Kidney tubule cell (primary cell): Measurements from ENCODE around the gene SP3.
"Not testable (repeated sequence)": the region's sequence is repeated elsewhere in the genome, so short reads cannot be mapped to it uniquely, and the experiment has no call there.

Experiments
- DNase-seq: peaks from one replicate; pipeline ENCODE4 v3.0.0-alpha.2; 2018; ENCODE audit warnings: low spot score

Gene SP3

DNA sequence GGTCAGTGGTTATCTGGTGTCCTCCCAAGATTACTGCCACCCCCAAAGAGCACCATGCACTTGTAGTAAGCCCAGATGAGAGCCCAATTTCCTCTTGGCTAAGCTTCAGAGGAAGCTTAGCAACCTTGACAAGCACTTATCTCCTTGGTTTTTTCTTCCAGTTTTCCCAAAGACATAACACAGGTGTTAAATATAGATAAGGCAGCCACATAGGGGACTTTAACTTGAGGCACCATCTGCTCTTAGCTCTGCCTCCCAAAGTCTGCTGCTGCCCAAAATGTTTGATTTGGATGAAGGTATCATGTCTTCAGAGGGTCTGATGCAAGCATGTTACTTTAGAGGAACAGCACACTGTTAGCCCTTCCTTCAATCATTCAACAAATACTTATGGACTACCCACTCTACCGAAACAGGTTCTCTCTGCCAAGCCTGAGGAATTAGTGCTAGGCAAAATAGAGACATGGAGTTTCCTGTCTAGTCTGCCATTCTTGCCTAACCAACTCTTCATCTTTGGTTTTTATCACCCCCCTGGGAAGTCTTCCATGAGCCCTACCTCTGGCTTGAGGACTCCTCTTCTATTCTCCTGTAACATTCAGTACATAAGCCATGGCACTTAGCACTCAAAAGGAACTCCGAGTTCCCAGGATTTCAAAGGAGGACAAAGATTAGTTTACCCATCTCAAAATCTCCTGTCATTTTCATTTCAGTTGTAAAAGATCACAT lies 73.7 kb downstream of the SP3 start:
- DNase-seq, result no peak

DNA sequence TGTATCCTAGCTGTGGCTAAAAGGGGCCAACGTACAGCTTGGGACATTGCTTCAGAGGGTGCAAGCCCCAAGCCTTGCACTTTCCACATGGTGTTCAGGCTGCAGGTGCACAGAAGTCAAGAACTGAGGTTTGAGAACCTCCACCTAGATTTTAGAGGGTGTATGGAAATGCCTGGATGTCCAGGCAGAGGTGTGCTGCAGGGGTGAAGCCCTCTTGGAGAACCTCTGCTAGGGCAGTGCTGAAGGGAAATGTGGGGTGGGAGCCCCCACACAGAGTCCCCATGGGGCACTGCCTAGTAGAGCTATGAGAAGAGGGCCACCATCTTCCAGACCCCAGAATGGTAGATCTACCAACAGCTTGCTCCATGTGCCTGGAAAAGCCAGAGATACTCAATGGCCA lies 75.7 kb downstream of the SP3 start:
- not testable (repeated sequence) for DNase-seq

DNA sequence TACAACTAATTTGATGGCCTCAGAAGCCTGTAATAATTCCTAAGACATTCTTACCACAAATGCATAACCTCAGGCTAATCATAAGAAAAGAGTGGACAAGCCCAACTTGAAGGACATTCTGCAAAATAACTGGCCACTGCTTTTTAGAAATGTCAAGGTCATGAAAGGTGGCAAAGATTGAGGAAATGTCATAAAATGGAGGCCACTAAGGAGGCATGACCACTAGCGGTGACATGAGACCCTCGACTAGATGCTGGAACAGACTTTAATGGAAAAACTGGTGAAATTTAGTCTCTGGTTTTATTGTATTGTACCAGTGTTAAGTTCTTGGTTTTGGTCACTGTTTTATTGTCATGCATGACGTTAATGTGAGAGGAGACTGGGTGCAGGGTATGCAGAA lies 78.6 kb downstream of the SP3 start:
- DNase-seq, result no peak

DNA sequence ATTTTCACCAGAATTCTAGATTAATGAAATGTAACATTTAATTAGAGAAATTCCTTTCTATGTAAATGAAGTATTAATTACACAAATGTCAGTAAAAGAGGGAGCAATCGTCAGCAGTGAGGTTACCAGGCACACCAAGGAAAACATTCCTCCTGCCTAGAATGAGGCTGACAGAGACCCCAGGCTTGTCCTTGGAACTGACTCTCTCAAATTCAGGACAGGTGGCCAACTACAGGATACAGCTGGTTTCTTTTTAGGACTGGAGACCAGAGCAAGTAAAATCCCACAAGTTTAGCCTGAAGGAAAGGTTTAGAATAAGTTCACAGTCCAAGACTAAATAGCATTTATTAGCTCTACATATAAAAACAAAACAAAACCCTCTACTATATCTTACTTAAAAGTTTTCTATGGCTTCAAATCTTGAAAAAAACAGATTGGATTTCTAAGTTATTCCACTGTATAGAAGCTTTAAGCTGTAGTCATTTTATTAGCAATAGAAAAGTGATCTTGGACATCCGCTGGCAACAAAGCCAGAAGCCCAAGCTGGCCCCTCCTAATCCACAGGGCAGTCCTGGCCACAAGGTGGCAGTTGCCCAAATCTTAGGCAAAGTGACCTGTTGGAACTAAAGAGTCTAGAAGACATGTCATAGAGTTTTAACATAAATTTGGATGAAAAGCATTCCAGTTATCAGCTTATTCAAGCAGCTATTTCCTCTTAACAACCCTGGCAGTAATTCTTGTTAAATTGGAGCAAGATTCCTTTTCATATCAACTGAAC lies 81.0 kb downstream of the SP3 start:
- peak; percentile 49 for DNase-seq

DNA sequence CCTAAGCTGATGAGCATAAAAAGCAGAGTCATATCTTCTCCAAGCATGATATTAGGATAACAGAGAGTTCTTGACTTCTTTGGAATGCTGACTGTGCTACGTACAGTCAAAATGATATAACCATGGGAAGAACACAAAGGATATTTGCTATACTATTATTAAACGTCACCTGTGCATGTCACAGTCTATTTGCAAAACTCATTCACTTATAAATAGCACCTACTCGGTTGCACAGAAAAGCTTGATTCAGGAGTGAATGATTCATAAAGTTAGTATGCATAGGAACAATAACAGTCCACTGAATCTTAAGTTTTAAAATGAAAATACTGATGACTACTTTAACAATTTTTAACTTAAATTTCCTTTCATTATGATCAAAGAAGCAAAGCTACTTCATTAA lies 83.3 kb downstream of the SP3 start:
- DNase-seq, result peak; percentile 60

DNA sequence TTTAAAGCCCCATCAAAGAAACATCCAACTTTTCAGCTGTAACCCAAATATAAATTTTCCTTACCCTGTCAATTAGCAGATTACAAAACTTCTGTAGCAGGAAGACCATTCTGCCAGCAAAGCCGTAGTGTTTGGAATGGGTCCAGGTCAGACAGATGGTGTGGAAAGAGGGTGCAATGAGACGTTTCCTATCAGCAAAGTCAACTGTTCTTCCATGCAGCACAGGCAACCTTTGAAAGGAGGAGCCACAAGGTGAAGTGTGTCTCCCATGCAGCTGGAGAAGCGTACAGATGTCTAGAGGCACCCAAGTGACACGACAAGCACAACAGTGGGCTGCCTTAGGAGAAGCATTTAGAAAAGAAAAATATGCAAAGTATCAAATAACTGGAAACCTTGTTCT lies 83.7 kb downstream of the SP3 start:
- peak; percentile 35 for DNase-seq

DNA sequence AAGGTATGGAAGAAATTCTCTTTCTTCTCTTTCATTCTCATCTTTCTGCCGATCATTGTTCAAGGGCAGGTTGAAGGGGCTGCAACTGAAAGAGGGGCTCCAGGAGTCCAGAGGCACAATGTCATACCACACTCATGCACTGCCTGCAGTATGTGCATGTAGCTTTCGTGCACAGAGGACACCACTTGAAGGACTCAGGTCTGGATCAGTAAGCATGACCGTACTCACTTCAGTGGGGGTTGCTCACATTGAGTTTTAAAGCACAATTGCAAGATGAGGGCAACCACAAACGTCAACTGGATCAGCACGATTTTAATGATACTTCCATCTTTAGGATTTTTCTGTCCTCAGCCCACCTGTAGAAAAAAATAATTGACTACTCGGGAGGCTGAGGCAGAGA lies 84.6 kb downstream of the SP3 start:
- no peak for DNase-seq

DNA sequence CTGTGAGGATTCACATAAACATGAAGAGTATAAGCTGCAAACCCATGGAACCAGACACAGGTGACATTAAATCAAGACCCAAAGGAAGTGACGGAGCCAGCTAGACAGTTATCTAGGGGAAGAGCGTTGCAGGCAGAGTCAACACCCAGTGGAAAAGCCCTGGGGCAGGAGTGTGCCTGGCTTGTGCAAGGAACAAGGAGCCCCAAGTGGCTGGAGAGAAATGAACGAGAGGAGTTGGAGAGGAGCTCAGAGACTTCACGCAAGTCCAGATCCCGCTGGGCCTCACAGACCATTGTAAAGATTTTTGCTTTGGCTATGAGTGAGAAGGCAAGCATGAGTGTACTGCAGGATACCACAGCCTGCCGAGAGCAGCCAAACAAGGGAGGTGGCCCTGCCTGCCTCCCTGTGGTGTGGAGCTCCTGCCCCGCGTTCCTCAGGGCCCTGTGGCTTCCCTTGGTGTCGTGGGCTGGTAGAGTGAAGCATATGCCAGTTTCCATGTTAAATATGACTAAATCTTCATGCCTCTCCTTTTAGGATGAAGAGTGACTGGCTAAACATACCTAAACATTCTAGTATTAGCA lies 88.2 kb downstream of the SP3 start:
- no peak for DNase-seq

DNA sequence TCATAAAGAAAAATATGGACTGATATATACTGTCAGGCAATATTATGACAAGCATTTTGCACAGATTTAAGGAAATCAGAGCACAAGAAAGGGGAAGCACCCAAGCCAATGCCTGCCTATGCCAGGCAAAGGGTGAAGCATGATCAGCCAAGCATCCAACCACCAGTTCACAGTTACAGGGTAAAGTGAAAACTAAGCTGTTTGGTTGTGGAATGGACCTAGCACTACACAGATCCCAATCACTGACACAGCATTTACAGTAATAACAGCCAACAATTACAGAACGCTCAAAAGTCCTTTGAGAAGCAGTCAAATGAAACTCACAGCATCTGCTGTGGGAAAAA lies 90.3 kb downstream of the SP3 start:
- peak; percentile 83 for DNase-seq

DNA sequence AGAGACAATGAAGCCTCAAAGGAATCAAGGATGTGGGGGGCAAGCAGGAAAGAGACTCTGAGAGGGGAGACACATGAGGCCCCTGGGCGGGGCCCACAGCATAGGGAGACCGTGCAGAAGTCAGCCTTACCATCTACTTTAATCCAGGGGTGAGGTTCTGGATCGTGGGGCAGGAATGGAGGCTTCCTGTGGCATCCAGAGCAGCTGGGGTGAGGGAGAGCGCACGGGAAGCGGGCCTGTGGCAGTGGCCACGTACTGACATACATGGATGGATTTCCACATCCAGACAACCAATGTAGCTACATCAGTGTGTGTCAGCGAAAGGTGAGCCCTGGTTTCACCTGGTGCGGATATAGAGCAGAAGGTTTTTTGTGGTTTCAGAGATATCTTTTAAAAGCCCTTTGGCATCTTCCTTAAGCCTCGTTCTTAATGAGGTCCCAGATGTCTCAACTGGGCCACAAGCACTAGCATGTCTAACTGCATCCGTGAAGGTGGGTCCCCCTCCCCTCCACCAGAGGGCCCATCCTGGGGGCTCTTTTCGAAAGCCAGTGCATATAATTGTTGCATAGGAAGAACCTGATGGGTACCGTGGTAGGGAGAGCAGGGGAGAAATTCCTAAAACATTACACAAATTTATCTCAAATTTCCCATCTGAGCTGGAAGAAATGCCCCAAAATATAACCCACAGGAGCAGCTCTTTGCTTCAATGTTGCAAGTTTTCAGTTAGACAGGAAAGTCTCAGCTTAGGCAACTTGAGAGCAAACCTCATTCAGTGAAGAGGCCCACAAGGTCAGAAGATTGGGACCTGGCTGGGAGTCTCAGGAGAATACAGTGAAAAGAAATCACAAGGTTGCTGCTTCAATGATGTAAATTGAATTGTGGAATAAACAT lies 90.9 kb downstream of the SP3 start:
- no peak for DNase-seq

DNA sequence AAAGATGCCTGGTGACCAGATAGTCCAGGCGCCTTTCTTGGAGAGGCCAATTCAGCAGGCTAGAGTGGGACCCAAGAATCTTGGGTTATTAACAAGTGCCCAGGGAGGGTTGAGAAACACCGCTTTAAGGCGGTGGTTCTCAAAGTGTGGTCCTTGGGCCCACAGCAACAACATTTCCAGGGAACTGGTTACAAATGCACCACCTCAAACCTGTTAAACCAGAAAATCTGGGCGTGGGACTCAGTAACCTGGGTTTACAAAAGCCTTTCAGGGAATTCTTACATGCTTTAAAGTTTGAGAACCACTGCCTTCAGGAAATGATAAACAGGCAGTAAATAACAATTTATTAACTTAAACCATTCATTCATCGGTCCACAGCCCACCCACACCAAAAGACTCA lies 92.5 kb downstream of the SP3 start:
- DNase-seq, result no peak

DNA sequence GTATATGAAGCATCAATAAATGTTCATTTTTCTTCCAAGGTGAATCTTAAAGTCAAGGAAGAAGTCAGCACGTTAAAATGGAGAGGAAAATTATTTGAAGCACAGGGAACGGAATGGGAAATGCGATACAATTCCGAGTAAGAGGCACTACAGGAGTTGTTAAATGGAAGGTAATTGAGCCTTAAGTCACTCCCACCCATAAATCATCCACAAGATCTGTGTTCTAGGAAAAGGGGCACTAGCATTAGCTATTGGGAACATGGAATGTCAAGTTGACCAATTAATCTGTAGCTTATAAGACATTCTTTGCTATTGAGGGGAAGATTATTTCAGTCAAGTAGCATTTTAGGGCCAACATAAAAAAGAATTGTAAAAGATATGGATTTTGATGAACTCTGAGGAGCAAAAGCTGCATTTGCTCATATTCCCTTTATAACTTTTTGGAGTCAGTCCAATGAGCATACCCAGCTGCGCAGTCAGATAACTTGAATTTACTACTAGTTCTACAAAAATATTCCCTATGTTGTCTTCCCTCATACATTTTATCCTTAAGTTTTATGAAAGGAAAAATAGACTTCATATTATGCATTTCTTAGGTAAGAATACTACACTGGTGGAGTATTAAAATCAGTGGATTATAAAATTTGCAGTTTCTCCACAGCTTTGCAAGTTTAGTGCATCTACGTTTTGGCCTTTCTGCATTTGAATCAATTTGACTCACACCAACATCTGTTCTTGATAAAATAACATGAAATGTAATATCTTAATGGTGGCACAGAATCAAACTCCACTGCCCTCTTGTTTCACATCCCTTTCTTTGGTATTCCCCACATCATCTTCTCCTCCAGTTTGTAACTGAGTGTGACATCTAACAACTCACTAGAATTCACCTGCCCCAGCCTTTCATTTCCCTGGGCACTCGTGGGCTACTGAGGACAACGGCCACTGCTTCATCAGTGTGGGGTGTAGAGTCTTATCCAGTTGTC lies 95.6 kb downstream of the SP3 start:
- no peak for DNase-seq

DNA sequence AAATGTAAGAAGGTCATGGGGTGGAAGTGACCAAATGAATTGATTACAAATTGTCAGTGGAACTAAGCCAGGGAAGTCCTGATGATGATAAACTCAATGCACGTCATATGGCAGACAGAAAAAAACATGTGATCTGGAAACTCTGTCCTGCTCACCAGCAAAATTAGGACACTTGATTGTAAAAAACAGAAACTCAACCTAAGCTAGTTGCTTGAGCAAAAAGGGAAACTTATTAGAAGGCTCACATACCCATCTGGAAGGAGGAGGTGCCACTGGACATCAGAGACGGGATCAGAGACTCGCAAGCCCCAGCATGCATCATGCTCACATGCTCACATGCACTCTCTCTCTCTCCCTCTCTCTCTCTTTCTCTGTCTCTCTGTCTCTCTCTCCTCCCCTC lies 96.8 kb downstream of the SP3 start:
- no peak for DNase-seq

DNA sequence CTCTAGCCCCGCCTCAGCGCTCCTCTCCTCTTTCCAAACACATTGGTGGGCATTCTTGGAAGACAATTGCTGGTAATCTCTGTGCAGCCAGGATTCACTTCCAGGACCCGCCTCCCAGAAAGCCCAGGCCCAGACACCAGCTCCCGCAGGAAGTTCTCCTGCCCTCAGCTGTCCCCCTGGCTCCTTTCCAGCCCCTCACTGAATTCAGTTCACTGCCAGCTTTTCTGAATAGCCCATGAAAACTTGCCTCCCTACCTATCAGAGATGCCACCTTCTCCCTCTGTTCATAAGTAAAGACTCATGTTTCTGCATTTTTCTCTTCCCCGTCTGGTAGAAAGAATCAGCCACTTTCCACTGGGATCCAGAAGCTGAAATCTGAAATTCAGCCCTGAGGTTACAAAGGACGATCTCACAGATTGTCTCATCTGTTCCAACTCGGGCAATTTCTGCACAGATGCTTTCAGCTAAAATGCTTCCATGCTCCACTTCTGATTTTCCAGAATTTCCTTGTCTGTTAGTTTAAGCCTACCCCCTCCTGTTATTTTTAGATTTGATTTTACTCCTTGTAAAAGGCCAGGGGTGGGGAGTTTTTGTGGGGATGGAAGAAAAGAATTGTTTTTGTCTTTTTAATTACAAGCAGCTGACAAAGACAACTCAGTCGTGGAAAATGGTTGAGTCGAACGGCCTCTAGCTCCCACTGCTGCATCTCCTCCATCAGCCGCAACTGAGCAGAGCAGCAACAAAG lies 98.1 kb downstream of the SP3 start:
- no peak for DNase-seq

DNA sequence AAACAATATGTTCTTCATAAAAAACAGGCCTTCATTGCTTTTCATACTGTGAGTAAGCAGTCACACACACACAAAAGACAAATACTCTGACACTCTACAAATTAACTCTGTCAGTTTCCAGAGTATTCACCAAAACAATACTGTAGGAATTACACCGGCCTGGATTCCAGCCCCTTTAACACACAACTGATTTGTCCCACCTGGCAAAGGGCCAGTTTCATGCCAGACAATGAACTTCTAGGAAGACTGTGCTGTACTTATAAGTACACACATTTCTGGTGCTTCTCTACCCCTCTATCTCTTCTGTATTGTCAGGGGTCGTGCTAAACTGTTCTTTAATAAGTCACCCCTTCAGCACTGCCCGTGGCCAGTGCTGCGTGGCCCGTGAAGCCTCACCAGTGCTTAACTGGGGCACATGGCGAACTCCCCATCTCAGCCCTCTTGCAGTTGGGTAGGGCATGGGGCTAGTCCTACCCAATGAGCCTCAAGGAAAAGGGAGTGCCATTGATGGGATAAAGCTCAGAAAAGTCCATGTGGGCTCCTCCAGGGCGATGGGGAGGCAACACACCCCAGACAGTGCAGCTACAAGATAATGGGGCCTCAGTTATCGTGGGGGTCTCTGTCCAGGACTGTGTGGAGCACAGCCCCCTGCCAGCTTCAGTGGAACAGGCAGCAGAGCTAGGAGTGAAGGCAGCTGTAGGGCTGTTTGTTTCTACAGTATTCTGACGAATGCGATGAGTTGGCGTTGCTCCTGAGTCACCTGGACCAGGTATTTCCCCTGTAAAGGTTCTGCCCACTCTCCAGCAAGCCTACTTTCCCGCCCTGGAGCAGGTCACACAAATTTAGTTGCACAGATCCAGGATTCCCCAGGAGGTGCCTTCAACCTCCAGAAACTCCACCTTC lies 99.0 kb downstream of the SP3 start:
- DNase-seq, result no peak

DNA sequence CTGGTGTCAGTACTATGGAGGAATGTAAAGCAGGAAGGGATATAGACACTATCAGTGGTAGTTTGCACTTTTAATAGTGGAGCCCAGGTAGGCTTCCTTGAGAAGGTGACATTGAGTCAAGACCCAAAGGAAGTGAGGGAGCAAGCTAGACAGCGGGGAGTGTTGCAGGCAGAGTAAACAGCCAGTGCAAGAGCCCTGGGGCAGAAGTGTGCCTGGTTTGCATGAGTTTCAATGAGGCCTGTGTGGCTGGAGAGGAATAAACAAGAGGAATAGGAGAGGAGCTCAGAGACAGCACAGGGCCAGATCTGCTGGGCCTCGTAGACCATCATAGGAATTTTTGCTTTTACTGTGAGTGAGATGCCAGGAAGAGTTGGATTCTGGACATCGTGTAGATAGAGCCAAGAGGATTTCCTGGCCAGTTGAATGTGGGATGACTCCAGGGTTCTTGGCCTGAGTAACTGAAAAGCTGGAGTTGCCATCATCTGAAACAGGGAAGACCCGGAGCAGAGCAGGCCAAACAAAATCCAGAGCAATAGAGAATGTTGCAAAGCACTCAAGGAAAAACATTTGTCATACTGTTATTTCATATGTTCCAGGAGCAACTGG lies 102.5 kb downstream of the SP3 start:
- no peak for DNase-seq

DNA sequence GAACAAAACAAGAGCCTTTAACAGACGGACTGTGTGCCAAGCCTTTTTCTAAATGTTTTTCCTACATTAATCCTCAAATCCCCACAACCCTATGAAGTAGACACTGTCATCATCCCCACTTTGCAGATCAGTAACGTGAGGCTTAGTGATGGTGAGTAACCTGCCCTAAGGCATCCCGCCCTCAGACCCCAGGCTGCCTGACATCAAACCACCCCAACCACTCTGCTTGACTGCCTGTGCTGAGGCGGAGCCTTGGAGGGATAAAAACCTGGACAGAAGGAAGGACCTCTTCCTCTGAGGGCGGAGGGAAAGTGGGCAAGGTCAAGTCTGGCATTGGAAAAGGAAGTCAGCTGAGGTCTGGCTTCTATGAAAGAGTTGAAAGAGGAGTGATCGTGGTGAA lies 104.6 kb downstream of the SP3 start:
- no peak for DNase-seq

DNA sequence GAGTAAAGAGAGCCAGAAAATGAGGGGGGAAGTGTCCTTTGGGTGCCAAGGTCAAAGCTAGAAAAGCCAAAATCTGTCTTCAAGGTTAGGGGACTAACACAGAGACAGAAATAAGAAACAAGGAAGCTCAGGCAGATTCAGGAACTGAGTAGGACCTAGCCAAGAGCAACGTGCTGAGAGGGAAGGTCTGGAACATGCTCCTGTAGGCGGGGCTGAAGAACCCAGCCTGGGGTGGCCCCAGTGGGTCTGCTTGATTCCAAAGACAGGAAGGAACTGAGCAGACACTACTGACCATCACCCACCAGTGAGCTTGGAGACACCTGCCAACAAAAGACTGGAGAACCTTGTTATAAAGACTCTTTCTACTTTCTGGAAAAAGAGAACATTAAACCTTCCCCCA lies 105.1 kb downstream of the SP3 start:
- DNase-seq, result no peak

DNA sequence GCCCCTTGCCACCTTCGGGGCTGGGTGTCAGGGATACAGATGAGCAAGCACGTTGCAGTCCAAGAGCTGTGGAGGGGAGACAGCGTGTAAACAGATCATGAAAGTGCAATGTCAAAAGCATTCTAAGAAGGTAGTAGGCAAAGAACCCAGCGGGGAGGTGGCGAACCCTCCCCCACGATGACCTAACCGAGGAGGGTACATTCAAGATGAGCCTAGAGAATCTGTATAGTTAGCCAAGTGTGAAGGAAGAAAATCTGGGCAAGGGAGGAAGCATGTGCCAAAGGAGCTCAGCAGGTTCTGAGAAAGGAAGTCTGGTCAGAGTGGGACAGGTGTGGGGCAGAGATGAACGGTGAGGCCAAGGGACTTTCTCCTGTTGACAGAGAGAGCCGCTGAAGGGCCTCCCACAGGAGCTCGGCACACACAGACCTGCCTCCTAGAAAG lies 106.9 kb downstream of the SP3 start:
- DNase-seq, result peak; percentile 89
